GM18517 (cell line): ENCODE measurements around the gene PRRC2A.

Source experiments
- ATAC-seq: cut with Tn5 transposase; IDR thresholded peaks from one replicate; pipeline ENCODE4 v1.9.1; 2021; ENCODE audit warnings: mild to moderate bottlenecking, moderate library complexity; ENCODE audit not compliant: unreplicated experiment

The PRRC2A gene

DNA sequence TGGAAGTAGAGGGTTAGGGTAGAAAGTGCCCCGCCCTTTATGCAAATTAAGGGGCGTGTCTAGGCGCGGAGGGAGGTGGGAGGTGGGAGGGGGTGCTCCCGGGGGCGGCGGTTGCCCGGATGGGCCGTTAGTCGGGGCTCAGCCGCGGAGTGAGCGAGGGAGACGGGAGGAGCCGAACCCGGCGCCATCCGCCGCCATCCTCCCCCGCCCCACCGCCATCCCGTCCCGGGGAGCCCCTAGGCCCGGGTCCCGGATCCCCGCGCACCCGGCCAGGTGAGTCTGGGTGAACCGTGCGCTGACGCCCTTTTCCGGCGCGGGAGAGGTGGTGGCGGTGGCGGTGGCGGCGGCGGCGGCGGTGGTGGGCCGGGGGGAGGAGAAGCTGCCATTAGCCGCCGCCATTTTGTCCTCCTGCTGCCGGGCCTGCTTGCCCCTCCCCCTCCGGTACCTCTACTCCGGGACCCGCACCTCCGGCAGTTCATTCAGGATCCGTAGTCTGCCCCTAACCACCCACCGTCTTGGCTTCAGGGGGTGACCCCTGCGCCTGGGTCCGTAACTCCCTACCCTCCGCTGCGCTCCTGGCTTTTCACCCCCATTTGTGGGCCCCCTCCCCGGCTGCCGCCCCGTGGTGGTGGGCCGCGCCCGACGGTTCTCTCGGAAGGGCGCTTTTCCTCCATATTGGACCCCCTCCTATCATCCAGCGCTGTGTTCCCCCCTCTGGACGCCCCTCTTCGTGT is at the start of gene PRRC2A:
Gene PRRC2A, plus strand, starts transcription at position 130 of the 734 bp plus-strand sequence. CDS start 2,075 bp downstream, outside the sequence.
- ATAC-seq: peak; percentile 26

DNA sequence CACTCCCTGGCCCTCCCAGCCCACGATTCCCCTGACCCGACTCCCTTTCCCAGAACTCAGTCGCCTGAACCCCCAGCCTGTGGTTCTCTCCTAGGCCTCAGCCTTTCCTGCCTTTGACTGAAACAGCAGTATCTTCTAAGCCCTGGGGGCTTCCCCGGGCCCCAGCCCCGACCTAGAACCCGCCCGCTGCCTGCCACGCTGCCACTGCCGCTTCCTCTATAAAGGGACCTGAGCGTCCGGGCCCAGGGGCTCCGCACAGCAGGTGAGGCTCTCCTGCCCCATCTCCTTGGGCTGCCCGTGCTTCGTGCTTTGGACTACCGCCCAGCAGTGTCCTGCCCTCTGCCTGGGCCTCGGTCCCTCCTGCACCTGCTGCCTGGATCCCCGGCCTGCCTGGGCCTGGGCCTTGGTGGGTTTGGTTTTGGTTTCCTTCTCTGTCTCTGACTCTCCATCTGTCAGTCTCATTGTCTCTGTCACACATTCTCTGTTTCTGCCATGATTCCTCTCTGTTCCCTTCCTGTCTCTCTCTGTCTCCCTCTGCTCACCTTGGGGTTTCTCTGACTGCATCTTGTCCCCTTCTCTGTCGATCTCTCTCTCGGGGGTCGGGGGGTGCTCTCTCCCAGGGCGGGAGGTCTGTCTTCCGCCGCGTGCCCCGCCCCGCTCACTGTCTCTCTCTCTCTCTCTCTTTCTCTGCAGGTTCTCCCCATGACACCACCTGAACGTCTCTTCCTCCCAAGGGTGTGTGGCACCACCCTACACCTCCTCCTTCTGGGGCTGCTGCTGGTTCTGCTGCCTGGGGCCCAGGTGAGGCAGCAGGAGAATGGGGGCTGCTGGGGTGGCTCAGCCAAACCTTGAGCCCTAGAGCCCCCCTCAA is 48.2 kb upstream of the PRRC2A start, which contains the start of gene LTA:
Gene LTA, plus strand, starts transcription at position 249 of the 871 bp plus-strand sequence. Its CDS starts 454 bp downstream, at position 703.
- no peak for ATAC-seq

- no peak for ATAC-seq
Observed at GRCh38 chr6:31573239-31574105, 47.0 kb upstream of the PRRC2A start.

- ATAC-seq: no peak
Observed at GRCh38 chr6:31574106-31575061, 46.1 kb upstream of the PRRC2A start.

- ATAC-seq: no peak
Observed at GRCh38 chr6:31575335-31575901, 45.1 kb upstream of the PRRC2A start, which contains the start of gene TNF. TNF (plus strand) TSS chr6:31575565; CDS start chr6:31575742, 177 bp downstream.

DNA sequence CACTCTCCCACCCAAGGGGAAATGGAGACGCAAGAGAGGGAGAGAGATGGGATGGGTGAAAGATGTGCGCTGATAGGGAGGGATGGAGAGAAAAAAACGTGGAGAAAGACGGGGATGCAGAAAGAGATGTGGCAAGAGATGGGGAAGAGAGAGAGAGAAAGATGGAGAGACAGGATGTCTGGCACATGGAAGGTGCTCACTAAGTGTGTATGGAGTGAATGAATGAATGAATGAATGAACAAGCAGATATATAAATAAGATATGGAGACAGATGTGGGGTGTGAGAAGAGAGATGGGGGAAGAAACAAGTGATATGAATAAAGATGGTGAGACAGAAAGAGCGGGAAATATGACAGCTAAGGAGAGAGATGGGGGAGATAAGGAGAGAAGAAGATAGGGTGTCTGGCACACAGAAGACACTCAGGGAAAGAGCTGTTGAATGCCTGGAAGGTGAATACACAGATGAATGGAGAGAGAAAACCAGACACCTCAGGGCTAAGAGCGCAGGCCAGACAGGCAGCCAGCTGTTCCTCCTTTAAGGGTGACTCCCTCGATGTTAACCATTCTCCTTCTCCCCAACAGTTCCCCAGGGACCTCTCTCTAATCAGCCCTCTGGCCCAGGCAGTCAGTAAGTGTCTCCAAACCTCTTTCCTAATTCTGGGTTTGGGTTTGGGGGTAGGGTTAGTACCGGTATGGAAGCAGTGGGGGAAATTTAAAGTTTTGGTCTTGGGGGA is 44.4 kb upstream of the PRRC2A start:
- no peak for ATAC-seq

DNA sequence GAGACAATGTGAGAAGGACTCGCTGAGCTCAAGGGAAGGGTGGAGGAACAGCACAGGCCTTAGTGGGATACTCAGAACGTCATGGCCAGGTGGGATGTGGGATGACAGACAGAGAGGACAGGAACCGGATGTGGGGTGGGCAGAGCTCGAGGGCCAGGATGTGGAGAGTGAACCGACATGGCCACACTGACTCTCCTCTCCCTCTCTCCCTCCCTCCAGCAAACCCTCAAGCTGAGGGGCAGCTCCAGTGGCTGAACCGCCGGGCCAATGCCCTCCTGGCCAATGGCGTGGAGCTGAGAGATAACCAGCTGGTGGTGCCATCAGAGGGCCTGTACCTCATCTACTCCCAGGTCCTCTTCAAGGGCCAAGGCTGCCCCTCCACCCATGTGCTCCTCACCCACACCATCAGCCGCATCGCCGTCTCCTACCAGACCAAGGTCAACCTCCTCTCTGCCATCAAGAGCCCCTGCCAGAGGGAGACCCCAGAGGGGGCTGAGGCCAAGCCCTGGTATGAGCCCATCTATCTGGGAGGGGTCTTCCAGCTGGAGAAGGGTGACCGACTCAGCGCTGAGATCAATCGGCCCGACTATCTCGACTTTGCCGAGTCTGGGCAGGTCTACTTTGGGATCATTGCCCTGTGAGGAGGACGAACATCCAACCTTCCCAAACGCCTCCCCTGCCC is 43.5 kb upstream of the PRRC2A start:
- no peak for ATAC-seq

DNA sequence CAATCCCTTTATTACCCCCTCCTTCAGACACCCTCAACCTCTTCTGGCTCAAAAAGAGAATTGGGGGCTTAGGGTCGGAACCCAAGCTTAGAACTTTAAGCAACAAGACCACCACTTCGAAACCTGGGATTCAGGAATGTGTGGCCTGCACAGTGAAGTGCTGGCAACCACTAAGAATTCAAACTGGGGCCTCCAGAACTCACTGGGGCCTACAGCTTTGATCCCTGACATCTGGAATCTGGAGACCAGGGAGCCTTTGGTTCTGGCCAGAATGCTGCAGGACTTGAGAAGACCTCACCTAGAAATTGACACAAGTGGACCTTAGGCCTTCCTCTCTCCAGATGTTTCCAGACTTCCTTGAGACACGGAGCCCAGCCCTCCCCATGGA is 42.9 kb upstream of the PRRC2A start:
- ATAC-seq: no peak

DNA sequence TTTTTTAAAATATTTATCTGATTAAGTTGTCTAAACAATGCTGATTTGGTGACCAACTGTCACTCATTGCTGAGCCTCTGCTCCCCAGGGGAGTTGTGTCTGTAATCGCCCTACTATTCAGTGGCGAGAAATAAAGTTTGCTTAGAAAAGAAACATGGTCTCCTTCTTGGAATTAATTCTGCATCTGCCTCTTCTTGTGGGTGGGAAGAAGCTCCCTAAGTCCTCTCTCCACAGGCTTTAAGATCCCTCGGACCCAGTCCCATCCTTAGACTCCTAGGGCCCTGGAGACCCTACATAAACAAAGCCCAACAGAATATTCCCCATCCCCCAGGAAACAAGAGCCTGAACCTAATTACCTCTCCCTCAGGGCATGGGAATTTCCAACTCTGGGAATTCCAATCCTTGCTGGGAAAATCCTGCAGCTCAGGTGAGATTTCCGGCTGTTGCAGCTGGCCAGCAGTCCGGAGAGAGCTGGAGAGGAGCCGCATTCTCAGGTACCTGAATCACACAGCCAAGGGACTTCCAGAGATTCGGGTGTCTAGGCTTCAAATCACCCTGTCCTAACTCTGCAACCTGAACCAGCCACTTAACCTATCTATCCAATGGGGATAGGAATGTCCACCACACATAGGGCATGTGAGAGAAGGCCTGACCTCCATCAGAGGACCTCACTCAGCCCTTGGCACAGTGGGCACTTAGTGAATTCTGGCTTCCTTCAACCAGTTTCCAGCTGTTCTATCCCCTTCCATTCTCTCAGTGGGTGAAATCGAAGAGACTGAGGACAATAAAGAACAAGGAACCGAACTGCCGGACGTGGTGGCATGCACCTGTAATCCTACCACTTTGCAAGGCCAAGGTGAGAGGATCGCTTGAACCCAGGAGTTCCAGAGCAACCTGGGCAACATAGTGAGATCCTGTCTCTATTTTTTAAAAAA is 42.1 kb upstream of the PRRC2A start:
- no peak for ATAC-seq

GRCh38 chr6:31579119-31579505 is 41.4 kb upstream of the PRRC2A start:
- ATAC-seq: no peak

DNA sequence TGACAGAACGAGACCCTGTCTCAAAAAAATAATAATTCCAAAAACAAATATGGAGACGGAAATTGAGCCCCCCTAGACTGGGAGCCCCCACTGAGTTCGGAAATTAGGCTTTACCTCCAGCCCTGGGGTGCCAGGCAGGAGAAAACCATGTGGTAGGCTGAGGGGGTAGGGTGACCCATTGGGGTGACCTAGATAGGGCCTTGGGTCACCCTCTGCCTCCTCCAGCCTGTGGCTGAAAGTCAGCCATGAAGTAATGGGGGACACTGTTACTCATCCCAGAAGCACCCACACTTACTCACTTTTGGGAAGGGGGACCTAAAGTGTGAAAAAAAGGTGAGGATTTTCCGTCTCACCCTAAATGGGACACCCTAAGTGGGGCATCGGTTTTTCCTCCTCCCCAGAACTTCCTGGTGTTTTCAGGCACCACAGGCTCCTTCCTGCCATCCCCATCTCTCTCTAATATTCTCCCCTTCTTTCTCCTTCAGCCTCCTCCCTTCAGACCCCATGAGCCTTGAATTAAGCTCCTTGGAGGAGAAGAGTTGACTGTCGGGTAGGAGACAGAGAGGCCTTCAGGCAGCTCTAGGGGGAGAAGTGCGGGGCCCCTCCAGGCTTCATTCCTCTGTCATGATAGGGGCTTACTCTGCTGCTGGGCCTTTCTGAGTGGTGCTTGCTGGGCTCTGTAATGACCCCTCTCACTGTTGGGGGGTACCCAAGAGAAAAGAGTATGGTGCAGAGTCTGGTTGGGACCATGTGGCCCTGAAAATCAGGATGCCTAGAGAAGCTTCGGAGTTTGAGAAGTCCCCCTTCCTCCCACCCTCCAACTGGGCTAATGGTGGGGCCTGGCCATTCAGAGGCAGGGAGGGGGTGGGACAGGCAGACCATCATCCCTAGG is 40.7 kb upstream of the PRRC2A start:
- no peak for ATAC-seq

DNA sequence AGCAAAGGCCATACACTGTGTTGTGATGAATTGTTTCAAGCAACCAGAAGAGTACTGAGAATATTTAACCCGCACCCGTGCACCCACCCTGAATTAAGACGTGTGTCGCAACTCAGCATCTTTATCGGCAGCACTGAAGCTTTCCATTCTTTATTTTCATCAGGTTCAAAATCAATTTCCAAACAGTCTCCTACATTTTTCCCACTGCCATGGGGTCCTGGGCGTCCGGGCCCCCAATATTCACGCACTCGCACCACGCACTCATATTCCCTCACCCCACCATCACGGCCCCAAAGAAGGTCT is 40.1 kb upstream of the PRRC2A start:
- no peak for ATAC-seq

DNA sequence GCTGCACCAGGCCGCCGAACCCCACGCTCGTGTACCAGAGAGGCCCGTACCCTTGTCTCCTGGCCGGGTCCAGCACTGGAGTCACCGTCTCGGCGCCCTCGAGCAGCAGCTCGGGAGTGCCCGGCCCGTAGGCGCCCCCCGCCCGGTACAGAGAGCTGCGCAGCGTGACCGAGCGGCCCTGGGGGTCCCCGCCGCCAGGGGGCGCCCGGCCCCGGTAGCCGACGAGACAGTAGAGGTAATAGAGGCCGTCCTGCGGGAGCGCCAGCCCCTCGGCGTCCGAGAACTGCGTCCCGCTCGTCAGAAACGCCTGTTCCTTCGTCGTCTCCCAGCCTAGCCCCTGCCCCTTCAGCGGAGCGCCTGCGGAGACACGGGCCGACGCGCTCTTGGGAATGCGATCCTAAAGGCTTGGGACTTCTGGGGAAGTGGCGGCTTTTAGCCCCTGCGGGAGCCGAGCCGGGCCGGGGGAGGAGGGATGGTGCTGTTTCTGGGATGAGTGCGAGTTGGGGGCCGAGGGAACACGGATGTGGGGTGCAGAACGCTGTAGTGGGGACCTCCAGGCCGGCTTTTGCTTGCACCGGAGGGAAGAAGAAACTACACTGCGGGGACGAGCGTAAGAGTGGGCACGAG is 39.6 kb upstream of the PRRC2A start:
- peak; percentile 50 for ATAC-seq

GRCh38 chr6:31581434-31582229 is 38.9 kb upstream of the PRRC2A start:
- no peak for ATAC-seq

DNA sequence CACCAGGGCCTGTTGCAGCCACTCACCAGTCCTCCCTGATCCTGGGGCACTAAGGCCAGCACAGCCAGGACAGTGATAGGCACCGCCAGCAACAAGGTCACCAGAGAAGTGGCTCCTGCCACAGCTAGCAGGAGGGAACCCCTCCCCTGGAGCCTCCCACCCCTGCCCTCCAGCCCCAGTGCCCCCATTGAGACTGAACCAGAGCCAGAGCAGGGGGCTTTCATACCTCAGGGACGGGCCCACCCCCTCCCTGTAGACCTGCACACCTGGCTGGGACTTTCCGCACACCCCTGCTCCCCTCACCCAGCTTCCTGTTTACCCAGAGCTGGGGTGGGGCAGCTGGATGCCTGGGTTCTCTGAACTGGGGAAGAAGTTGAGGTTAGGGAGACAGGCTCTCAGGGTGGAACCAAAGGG is 38.3 kb upstream of the PRRC2A start, which contains the start of gene LTB:
Gene LTB, minus strand, starts transcription at position 195 of the 414 bp plus-strand sequence. Its CDS starts 7 bp downstream, at position 188.
- ATAC-seq: no peak
